Measurements from ENCODE around the gene SDK1. TPM values are rescaled to one million over a fixed set of nuclear protein-coding genes. Genes with fewer than 3 reads are reported as not detected.
"Not testable (repeated sequence)": the region's sequence is repeated elsewhere in the genome, so short reads cannot be mapped to it uniquely, and the experiment has no call there.

The SDK1 gene
- total and polyA plus RNA-seq, 11 donors = 2.2 to 5.8 (median 3.4) TPM

DNA sequence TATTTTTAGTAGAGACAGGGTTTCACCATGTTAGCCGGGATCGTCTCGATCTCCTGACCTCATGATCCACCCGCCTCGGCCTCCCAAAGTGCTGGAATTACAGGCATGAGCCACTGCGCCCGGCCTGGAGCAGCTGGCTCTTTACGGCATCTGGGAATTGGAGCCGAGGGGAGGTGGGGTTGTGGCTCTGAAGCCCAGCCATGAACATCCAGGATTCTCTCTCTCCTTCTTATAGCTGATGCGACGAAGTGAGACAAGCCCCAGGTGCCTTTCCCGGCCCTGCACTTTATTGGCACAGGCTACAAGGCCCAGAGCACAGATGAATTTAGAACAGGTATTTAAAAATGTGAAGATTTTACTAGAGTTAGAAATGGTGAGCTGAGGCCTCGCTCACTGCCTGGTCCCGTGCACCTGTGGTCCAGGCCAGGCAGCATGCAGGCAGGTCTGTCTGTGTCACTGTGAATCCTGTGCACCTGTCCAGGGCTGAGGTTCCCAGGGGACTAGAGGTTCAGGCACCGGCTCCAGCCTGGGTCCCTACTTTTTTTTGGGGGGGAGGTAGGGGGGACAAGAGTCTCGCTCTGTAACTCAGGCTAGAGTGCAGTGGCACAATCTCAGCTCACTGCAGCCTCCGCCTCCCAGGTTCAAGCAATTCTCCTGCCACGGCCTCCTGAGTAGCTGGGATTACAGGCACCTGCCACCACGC is 1001.3 kb downstream of the SDK1 start:
- no peak overlapping the region for H3K4me3 ChIP-seq
- no peak for DNase-seq
- no peak for TF ChIP-seq POLR2A (IDR thresholded peaks at IDR 0.05)
- TF ChIP-seq, protein P1, sequence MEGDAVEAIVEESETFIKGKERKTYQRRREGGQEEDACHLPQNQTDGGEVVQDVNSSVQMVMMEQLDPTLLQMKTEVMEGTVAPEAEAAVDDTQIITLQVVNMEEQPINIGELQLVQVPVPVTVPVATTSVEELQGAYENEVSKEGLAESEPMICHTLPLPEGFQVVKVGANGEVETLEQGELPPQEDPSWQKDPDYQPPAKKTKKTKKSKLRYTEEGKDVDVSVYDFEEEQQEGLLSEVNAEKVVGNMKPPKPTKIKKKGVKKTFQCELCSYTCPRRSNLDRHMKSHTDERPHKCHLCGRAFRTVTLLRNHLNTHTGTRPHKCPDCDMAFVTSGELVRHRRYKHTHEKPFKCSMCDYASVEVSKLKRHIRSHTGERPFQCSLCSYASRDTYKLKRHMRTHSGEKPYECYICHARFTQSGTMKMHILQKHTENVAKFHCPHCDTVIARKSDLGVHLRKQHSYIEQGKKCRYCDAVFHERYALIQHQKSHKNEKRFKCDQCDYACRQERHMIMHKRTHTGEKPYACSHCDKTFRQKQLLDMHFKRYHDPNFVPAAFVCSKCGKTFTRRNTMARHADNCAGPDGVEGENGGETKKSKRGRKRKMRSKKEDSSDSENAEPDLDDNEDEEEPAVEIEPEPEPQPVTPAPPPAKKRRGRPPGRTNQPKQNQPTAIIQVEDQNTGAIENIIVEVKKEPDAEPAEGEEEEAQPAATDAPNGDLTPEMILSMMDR (IDR thresholded peaks at IDR 0.05) = no peak
- peaks cover 0 to 20% (median 0%) of the 10 kb centered on the region in 9 donors for H3K27me3 ChIP-seq
- no peak overlapping the region for H3K27ac ChIP-seq
- ATAC-seq = no peak
- intact Hi-C loops (cut with DNase I) = no loop called here
- WGBS, 4 donors = 90 to 97% (median 92%) methylated on average over 11 to 19 of the region's 19 CpGs
- no peaks in the 10 kb centered on the region for H3K4me1 ChIP-seq
- no peaks in the 10 kb centered on the region for H3K36me3 ChIP-seq
- H3K9me3 ChIP-seq = no peaks in the 10 kb centered on the region

DNA sequence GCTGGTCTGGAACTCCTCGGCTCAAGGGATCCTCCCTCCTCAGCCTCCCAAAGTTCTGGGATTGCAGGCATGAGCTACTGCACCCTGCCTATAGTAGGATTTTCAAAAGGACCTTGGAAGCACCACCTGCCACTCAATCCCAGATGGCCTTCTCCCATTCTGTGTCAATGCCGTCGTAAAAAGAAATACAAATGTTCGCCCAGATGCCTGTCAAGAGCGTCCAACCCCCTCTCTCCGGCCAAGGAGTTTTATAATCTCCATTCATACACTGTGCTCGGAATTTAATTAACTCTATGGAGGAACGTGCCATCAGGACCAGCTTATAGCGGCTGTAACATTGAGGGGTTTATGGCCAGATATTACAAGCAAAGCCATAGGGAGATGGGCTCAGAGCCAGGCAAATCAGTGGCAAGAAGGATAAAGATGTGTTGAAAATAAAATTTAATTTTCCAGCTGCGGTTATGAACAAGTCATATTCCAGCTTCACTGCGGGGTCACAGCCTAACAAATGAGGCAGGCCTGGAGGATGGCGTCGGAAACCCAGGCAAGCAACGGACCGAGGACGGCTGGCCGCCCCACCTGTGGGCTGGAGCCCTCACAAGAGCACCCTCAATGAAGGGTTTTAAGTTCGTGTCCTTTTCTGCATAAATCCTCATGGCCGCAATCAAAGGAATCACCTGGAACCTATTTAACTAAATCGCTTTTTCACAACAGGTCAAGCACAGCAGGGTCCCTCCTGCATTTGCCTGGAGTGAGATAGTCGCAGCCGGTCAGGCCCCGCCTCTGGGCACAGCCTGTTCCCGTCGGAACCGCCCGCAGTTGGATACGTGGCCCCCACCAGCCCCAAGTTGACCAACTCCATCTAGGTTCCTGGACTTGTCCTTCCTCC is 1006.5 kb downstream of the SDK1 start:
- H3K36me3 ChIP-seq = no peaks in the 10 kb centered on the region
- 62 to 73% (median 65%) methylated on average over 28 of the region's 28 CpGs for WGBS, 4 donors
- H3K9me3 ChIP-seq = no peaks in the 10 kb centered on the region
- H3K4me3 ChIP-seq = no peak overlapping the region
- ATAC-seq (no peak), DNase-seq (no peak)
- TF ChIP-seq, protein P1 (IDR thresholded peaks at IDR 0.05) = no peak
- peaks cover 0 to 31% (median 0%) of the 10 kb centered on the region in 9 donors for H3K27me3 ChIP-seq
- intact Hi-C loops (cut with DNase I) = no loop called here
- no peaks in the 10 kb centered on the region for H3K4me1 ChIP-seq
- H3K27ac ChIP-seq = no peak overlapping the region

DNA sequence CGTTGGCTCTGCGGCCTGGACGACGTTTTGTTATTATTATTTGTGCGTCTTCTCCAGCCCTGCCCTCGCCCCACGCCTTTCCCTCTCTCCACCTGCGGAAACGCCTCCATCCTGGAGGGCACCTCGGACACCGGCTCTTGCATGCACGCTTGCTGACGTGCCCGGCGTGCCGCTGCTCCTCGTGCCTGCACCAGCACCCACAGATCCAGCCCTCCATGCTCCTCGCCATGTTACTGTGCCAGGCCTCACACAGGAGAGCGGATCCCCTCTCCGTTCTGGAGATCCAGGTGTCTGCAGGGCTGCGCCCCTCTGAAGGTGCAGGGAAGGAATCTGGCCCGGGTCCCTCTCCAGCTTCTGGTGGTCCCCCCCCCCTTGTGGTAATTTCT is 1007.1 kb downstream of the SDK1 start:
- Histone ChIP-seq H3K36me3 (no peaks in the 10 kb centered on the region), H3K27ac (no peak overlapping the region), H3K9me3 (no peaks in the 10 kb centered on the region), H3K27me3 (peaks cover 0 to 31% (median 0%) of the 10 kb centered on the region in 9 donors), H3K4me3 (no peak overlapping the region), H3K4me1 (no peaks in the 10 kb centered on the region)
- DNase-seq (no peak), ATAC-seq (no peak)
- WGBS, 4 donors = 84 to 91% (median 88%) methylated on average over 22 of the region's 22 CpGs
- intact Hi-C loops (cut with DNase I) = no loop called here
- no peak for TF ChIP-seq POLR2A (IDR thresholded peaks at IDR 0.05)
- TF ChIP-seq, protein P1 (IDR thresholded peaks at IDR 0.05) = no peak

DNA sequence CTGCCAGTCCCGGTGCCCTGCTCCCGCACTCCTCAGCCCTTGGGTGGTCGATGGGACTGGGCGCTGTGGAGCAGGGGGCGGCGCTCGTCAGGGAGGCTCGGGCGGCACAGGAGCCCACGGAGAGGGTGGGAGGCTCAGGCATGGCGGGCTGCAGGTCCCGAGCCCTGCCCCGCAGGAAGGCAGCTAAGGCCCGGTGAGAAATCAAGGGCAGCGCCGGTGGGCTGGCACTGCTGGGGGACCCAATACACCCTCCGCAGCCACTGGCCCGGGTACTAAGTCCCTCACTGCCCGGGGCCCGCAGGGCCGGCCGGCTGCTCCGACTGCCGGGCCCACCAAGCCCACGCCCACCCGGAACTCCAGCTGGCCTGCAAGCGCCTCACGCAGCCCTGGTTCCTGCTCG is 1012.9 kb downstream of the SDK1 start:
- H3K4me1 ChIP-seq; intact Hi-C loops (cut with DNase I); DNase-seq: not testable (repeated sequence)

DNA sequence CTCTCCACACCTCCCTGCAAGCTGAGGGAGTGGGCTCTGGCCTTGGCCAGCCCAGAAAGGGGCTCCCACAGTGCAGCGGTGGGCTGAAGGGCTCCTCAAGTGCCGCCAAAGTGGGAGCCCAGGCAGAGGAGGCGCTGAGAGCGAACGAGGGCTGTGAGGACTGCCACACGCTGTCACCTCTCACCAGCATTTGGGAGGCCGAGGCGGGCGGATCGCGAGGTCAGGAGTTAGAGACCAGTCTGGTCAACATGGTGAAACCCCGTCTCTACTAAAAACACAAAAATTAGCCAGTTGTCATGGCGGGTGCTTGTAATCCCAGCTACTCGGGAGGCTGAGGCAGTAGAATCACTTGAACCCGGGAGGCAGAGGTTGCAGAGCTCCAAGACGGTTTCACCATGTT is 1013.3 kb downstream of the SDK1 start:
- H3K4me3 ChIP-seq; H3K36me3 ChIP-seq; H3K9me3 ChIP-seq; ATAC-seq; H3K27ac ChIP-seq; DNase-seq; intact Hi-C loops (cut with DNase I); H3K27me3 ChIP-seq; H3K4me1 ChIP-seq: not testable (repeated sequence)
- WGBS, 4 donors = 92 to 95% (median 93%) methylated on average over 16 of the region's 16 CpGs

More for the DNA sequence above, 1012.9 kb downstream of the SDK1 start:
- not testable (repeated sequence) for H3K9me3 ChIP-seq, H3K4me3 ChIP-seq, H3K27ac ChIP-seq, ATAC-seq, H3K27me3 ChIP-seq, H3K36me3 ChIP-seq
- 95 to 100% (median 96%) methylated on average over 4 to 29 of the region's 29 CpGs for WGBS, 4 donors
